Measurements from ENCODE around the gene SHC4.

GRCh38 chr15:48865370-48866079 lies 98.2 kb downstream of the SHC4 start:
- TF ChIP-seq ZNF782 (CRISPR knock-in tag; IDR thresholded peaks at IDR 0.05; ENCODE audit: borderline replicate concordance) (no peak), ZNF234 (CRISPR knock-in tag; conservative IDR thresholded peaks at IDR 0.05) (no peak), TCF7L2 (IDR thresholded peaks at IDR 0.05; ENCODE audit: low read depth, low read length) (no peak), ETS1 (CRISPR knock-in tag; IDR thresholded peaks at IDR 0.05) (no peak), POGK (CRISPR knock-in tag; conservative IDR thresholded peaks at IDR 0.05) (no peak), CTCF (CRISPR knock-in tag; IDR thresholded peaks at IDR 0.05) (no peak), ZNF768 (CRISPR knock-in tag; IDR thresholded peaks at IDR 0.05) (no peak), KAT7 (CRISPR knock-in tag; IDR thresholded peaks at IDR 0.05; ENCODE audit: borderline replicate concordance) (no peak), ZMYM4 (CRISPR knock-in tag; IDR thresholded peaks at IDR 0.05) (no peak), HOXA3 (CRISPR knock-in tag; IDR thresholded peaks at IDR 0.05) (no peak), SALL2 (CRISPR knock-in tag; IDR thresholded peaks at IDR 0.05) (no peak), MAX (IDR thresholded peaks at IDR 0.05) (no peak), MED1 (CRISPR knock-in tag; IDR thresholded peaks at IDR 0.05) (no peak)
